Measurements from ENCODE around the gene STK16. TPM values are rescaled to one million over a fixed set of nuclear protein-coding genes. Genes with fewer than 3 reads are reported as not detected.
"Not testable (repeated sequence)": the region's sequence is repeated elsewhere in the genome, so short reads cannot be mapped to it uniquely, and the experiment has no call there.

Gene STK16
- 29.1 and 31.7 TPM in 2 replicates for total RNA-seq

GRCh38 chr2:219245148-219245898, at the start of gene STK16, which contains the start of gene GLB1L:
Gene STK16 (plus strand): TSS chr2:219245479. CDS start chr2:219246000, 521 bp downstream.
Gene GLB1L (minus strand): TSS chr2:219245444. CDS start chr2:219243573, 1,871 bp downstream.
- Mint-ChIP-seq H3K4me1 (peaks cover 58% of the 10 kb centered on the region), H3K27me3 (no peaks in the 10 kb centered on the region), H3K27ac (peak within 1 kb of the TSS; percentile 99), H3K9me3 (no peaks in the 10 kb centered on the region), H3K4me3 (peak within 1 kb of the TSS; percentile 80), H3K36me3 (ENCODE audit: low read depth) (peaks cover 35% of the 10 kb centered on the region)
- intact Hi-C loops (cut with micrococcal nuclease) = loop anchor here (1.0 to 2.0 kb wide), 5 partner anchors 8 to 351 kb away; partner anchors contain the start of genes ANKZF1, ATG9A, STK11IP and TUBA4A
- peak; percentile 98 for DNase-seq

- Mint-ChIP-seq H3K9me3 (no peaks in the 10 kb centered on the region), H3K4me3 (no peak overlapping the region)
- intact Hi-C loops (cut with micrococcal nuclease) = no loop called here
Observed at GRCh38 chr2:219197388-219197787, 47.9 kb upstream of the STK16 start.

GRCh38 chr2:219198974-219199373, 46.3 kb upstream of the STK16 start:
- H3K9me3 Mint-ChIP-seq = no peaks in the 10 kb centered on the region
- intact Hi-C loops (cut with micrococcal nuclease) = no loop called here
- no peak overlapping the region for H3K4me3 Mint-ChIP-seq
- H3K27ac Mint-ChIP-seq = no peak overlapping the region
- H3K36me3 Mint-ChIP-seq (ENCODE audit: low read depth) = no peaks in the 10 kb centered on the region
- DNase-seq = peak; percentile 52
- H3K27me3 Mint-ChIP-seq = peaks cover 5% of the 10 kb centered on the region
- H3K4me1 Mint-ChIP-seq = peaks cover 5% of the 10 kb centered on the region

More at GRCh38 chr2:219197388-219197787, 47.9 kb upstream of the STK16 start:
- peak; percentile 37 for DNase-seq
- Mint-ChIP-seq H3K27ac (no peak overlapping the region), H3K36me3 (ENCODE audit: low read depth) (no peaks in the 10 kb centered on the region), H3K27me3 (peaks cover 5% of the 10 kb centered on the region), H3K4me1 (peaks cover 5% of the 10 kb centered on the region)

GRCh38 chr2:219199470-219200211, 45.6 kb upstream of the STK16 start:
- H3K4me3 Mint-ChIP-seq = no peak overlapping the region
- H3K27ac Mint-ChIP-seq = no peak overlapping the region
- no peaks in the 10 kb centered on the region for H3K9me3 Mint-ChIP-seq
- no peaks in the 10 kb centered on the region for H3K36me3 Mint-ChIP-seq (ENCODE audit: low read depth)
- peaks cover 5% of the 10 kb centered on the region for H3K27me3 Mint-ChIP-seq
- peaks cover 5% of the 10 kb centered on the region for H3K4me1 Mint-ChIP-seq
- intact Hi-C loops (cut with micrococcal nuclease) = no loop called here
- peak; percentile 53 for DNase-seq

- intact Hi-C loops (cut with micrococcal nuclease); H3K36me3 Mint-ChIP-seq (ENCODE audit: low read depth); H3K4me1 Mint-ChIP-seq; H3K27me3 Mint-ChIP-seq; H3K9me3 Mint-ChIP-seq: not testable (repeated sequence)
- Mint-ChIP-seq H3K4me3 (peak overlapping the region; percentile 69), H3K27ac (peak overlapping the region; percentile 77)
- DNase-seq = peak; percentile 63
Observed at GRCh38 chr2:219200502-219201326, 44.6 kb upstream of the STK16 start.

- H3K4me1 Mint-ChIP-seq; intact Hi-C loops (cut with micrococcal nuclease); H3K9me3 Mint-ChIP-seq; H3K36me3 Mint-ChIP-seq (ENCODE audit: low read depth); H3K4me3 Mint-ChIP-seq; H3K27ac Mint-ChIP-seq; H3K27me3 Mint-ChIP-seq: not testable (repeated sequence)
- DNase-seq = peak; percentile 49
Observed at GRCh38 chr2:219201331-219201730, 43.9 kb upstream of the STK16 start.

GRCh38 chr2:219204425-219205164, 40.7 kb upstream of the STK16 start:
- Mint-ChIP-seq H3K27ac (no peak overlapping the region), H3K27me3 (no peaks in the 10 kb centered on the region), H3K9me3 (no peaks in the 10 kb centered on the region), H3K4me3 (no peak overlapping the region), H3K4me1 (peaks cover 24% of the 10 kb centered on the region), H3K36me3 (ENCODE audit: low read depth) (peaks cover 14% of the 10 kb centered on the region)
- DNase-seq = peak; percentile 53
- intact Hi-C loops (cut with micrococcal nuclease) = no loop called here

- peak; percentile 41 for DNase-seq
- intact Hi-C loops (cut with micrococcal nuclease) = no loop called here
- no peaks in the 10 kb centered on the region for H3K9me3 Mint-ChIP-seq
Observed at GRCh38 chr2:219205165-219205538, 40.1 kb upstream of the STK16 start.

GRCh38 chr2:219205981-219206327, 39.3 kb upstream of the STK16 start:
- intact Hi-C loops (cut with micrococcal nuclease) = loop anchor here (1.0 kb wide), 7 partner anchors 13 to 181 kb away; partner anchors contain the start of genes ANKZF1, ATG9A, DNAJB2 and DNPEP
- H3K4me3 Mint-ChIP-seq = peak overlapping the region; percentile 83
- peak overlapping the region; percentile 92 for H3K27ac Mint-ChIP-seq
- H3K4me1 Mint-ChIP-seq = peaks cover 30% of the 10 kb centered on the region
- peaks cover 20% of the 10 kb centered on the region for H3K36me3 Mint-ChIP-seq (ENCODE audit: low read depth)
- no peaks in the 10 kb centered on the region for H3K27me3 Mint-ChIP-seq
- DNase-seq = no peak
- H3K9me3 Mint-ChIP-seq = no peaks in the 10 kb centered on the region

More at GRCh38 chr2:219205165-219205538, 40.1 kb upstream of the STK16 start:
- Mint-ChIP-seq H3K27ac (peak overlapping the region; percentile 25), H3K27me3 (no peaks in the 10 kb centered on the region), H3K4me3 (peak overlapping the region; percentile 83), H3K36me3 (ENCODE audit: low read depth) (peaks cover 18% of the 10 kb centered on the region), H3K4me1 (peaks cover 30% of the 10 kb centered on the region)

GRCh38 chr2:219206328-219207133, 38.7 kb upstream of the STK16 start, which contains the start of gene ZFAND2B:
Gene ZFAND2B (plus strand): TSS chr2:219206782. CDS start chr2:219206988, 206 bp downstream.
- DNase-seq = peak; percentile 99
- H3K4me3 Mint-ChIP-seq = peak within 1 kb of the TSS; percentile 83
- peaks cover 20% of the 10 kb centered on the region for H3K36me3 Mint-ChIP-seq (ENCODE audit: low read depth)
- H3K4me1 Mint-ChIP-seq = peaks cover 35% of the 10 kb centered on the region
- intact Hi-C loops (cut with micrococcal nuclease) = loop anchor here (1.0 kb wide), 8 partner anchors 13 to 181 kb away; partner anchors contain the start of genes ANKZF1, ATG9A, DNAJB2 and DNPEP
- H3K9me3 Mint-ChIP-seq = no peaks in the 10 kb centered on the region
- no peaks in the 10 kb centered on the region for H3K27me3 Mint-ChIP-seq
- H3K27ac Mint-ChIP-seq = peak within 1 kb of the TSS; percentile 92

GRCh38 chr2:219207134-219207883, 38.0 kb upstream of the STK16 start:
- Mint-ChIP-seq H3K27me3 (no peaks in the 10 kb centered on the region), H3K27ac (peak overlapping the region; percentile 92)

More at GRCh38 chr2:219207134-219207883, 38.0 kb upstream of the STK16 start:
- peaks cover 23% of the 10 kb centered on the region for H3K36me3 Mint-ChIP-seq (ENCODE audit: low read depth)
- H3K9me3 Mint-ChIP-seq = no peaks in the 10 kb centered on the region
- peaks cover 36% of the 10 kb centered on the region for H3K4me1 Mint-ChIP-seq
- peak overlapping the region; percentile 83 for H3K4me3 Mint-ChIP-seq
- intact Hi-C loops (cut with micrococcal nuclease) = loop anchor here (1.0 kb wide), 1 partner anchor 38 kb away; the partner anchor contains the start of genes GLB1L and STK16
- peak; percentile 58 for DNase-seq

Data from activated CD4-positive, alpha-beta T cell treated with anti-CD3 and anti-CD28 coated beads, Interleukin-2, amount 10 ng/mL, durations not matched to agents 24 days and 14 days (primary cell).